MM.1S (cell line): ENCODE data around the gene SUSD3.

Source experiments
- DNase-seq: peaks from one replicate; pipeline ENCODE4 v3.0.0-alpha.2; 2015
- H2AFZ ChIP-seq: fragments of 300-600 bp; sonication (generic); 2 replicates; pipeline ENCODE4 v1.6.0; 2016; ENCODE audit warnings: antibody characterized with exemption, low read length
- H3F3A ChIP-seq: fragments of 300-600 bp; sonication (generic); 2 replicates; pipeline ENCODE4 v1.6.1; 2016; ENCODE audit warnings: mild to moderate bottlenecking, antibody characterized with exemption, low read length, moderate library complexity, mixed read lengths; ENCODE audit not compliant: insufficient read depth
- H3K27ac ChIP-seq: fragments of 300-600 bp; sonication (generic); 2 replicates; pipeline ENCODE4 v1.5.1; 2016; ENCODE audit warnings: mild to moderate bottlenecking, low read length
- H3K27me3 ChIP-seq: fragments of 300-600 bp; sonication (generic); replicated peaks from 2 replicates; pipeline ENCODE4 v1.6.0; 2016; ENCODE audit warnings: low read length; ENCODE audit not compliant: insufficient read depth
- H3K36me3 ChIP-seq: fragments of 300-600 bp; sonication (generic); replicated peaks from 2 replicates; pipeline ENCODE4 v1.6.1; 2016; ENCODE audit warnings: mild to moderate bottlenecking, low read length, mixed read lengths; ENCODE audit not compliant: insufficient read depth
- H3K4me1 ChIP-seq: fragments of 300-600 bp; sonication (generic); 2 replicates; pipeline ENCODE4 v1.6.1; 2016; ENCODE audit warnings: low read length, mixed read lengths
- H3K4me2 ChIP-seq: fragments of 300-600 bp; sonication (generic); 2 replicates; pipeline ENCODE4 v1.6.0; 2016; ENCODE audit warnings: low read depth, low read length
- H3K4me3 ChIP-seq: fragments of 300-600 bp; sonication (generic); 2 replicates; pipeline ENCODE4 v1.5.1; 2016; ENCODE audit warnings: low read length, mixed read lengths
- H3K79me2 ChIP-seq: fragments of 300-600 bp; sonication (generic); 2 replicates; pipeline ENCODE4 v1.6.1; 2016; ENCODE audit warnings: mixed run types, low read length, mixed read lengths
- H3K9ac ChIP-seq: fragments of 300-600 bp; sonication (generic); 2 replicates; pipeline ENCODE4 v1.6.1; 2016; ENCODE audit warnings: low read length, mixed read lengths
- H3K9me2 ChIP-seq: fragments of 300-600 bp; sonication (generic); replicated peaks from 2 replicates; pipeline ENCODE4 v1.6.1; 2016; ENCODE audit warnings: mild to moderate bottlenecking, low read length, mixed read lengths; ENCODE audit not compliant: insufficient read depth
- H3K9me3 ChIP-seq: fragments of 300-600 bp; sonication (generic); replicated peaks from 2 replicates; pipeline ENCODE4 v1.6.1; 2016; ENCODE audit warnings: mild to moderate bottlenecking, low read length, mixed read lengths; ENCODE audit not compliant: insufficient read depth
- H4K20me1 ChIP-seq: fragments of 300-600 bp; sonication (generic); 2 replicates; pipeline ENCODE4 v1.6.1; 2016; ENCODE audit warnings: mild to moderate bottlenecking, low read length, moderate library complexity, mixed read lengths; ENCODE audit not compliant: insufficient read depth
- CTCF ChIP-seq: fragments of 300-600 bp; sonication (generic); IDR thresholded peaks from 2 replicates; pipeline ENCODE4 v1.5.1; 2016; ENCODE audit warnings: antibody characterized with exemption, low read length, mixed read lengths
- EZH2 ChIP-seq: fragments of 300-600 bp; sonication (generic); optimal IDR thresholded peaks from 2 replicates; pipeline ENCODE3; 2017; ENCODE audit warnings: low read depth, mild to moderate bottlenecking, antibody characterized with exemption, low read length, mixed read lengths
- EZH2phosphoT487 ChIP-seq: fragments of 300-600 bp; sonication (generic); IDR thresholded peaks from 2 replicates; pipeline ENCODE4 v1.6.1; 2018; ENCODE audit warnings: antibody characterized with exemption, low read length

Gene SUSD3

GRCh38 chr9:93010704-93011103, 47.8 kb upstream of the SUSD3 start:
- Histone ChIP-seq H3K27ac (no peak overlapping the region), H3K79me2 (no peaks in the 10 kb centered on the region), H3K9ac (no peak overlapping the region), H3K4me3 (no peak overlapping the region), H3K4me2 (no peak overlapping the region), H3K4me1 (no peaks in the 10 kb centered on the region), H3F3A (no peaks in the 10 kb centered on the region), H3K9me3 (no peaks in the 10 kb centered on the region), H2AFZ (no peak overlapping the region), H3K27me3 (no peaks in the 10 kb centered on the region), H3K36me3 (no peaks in the 10 kb centered on the region), H4K20me1 (no peaks in the 10 kb centered on the region), H3K9me2 (no peaks in the 10 kb centered on the region)
- TF ChIP-seq EZH2phosphoT487 (no peak), EZH2 (no peak), CTCF (no peak)
- no peak for DNase-seq

GRCh38 chr9:93011114-93011513, 47.4 kb upstream of the SUSD3 start:
- Histone ChIP-seq H3K79me2 (no peaks in the 10 kb centered on the region), H3K4me1 (no peaks in the 10 kb centered on the region), H3K27me3 (no peaks in the 10 kb centered on the region), H3K9me2 (no peaks in the 10 kb centered on the region), H3K4me2 (no peak overlapping the region), H3K36me3 (no peaks in the 10 kb centered on the region), H4K20me1 (no peaks in the 10 kb centered on the region), H3K9ac (no peak overlapping the region), H3F3A (no peaks in the 10 kb centered on the region), H2AFZ (no peak overlapping the region), H3K4me3 (no peak overlapping the region), H3K27ac (no peak overlapping the region), H3K9me3 (no peaks in the 10 kb centered on the region)
- TF ChIP-seq EZH2 (no peak), CTCF (no peak), EZH2phosphoT487 (no peak)
- no peak for DNase-seq

- no peak for DNase-seq
- TF ChIP-seq CTCF (no peak), EZH2phosphoT487 (no peak), EZH2 (no peak)
These were observed 45.3 kb upstream of the SUSD3 start for GRCh38 chr9:93012963-93013855.

More at GRCh38 chr9:93012963-93013855, 45.3 kb upstream of the SUSD3 start:
- Histone ChIP-seq H3K4me3 (no peak overlapping the region), H3K4me2 (no peak overlapping the region), H3K27ac (no peak overlapping the region), H3K36me3 (no peaks in the 10 kb centered on the region), H3K27me3 (no peaks in the 10 kb centered on the region), H3F3A (no peaks in the 10 kb centered on the region), H4K20me1 (no peaks in the 10 kb centered on the region), H3K4me1 (no peaks in the 10 kb centered on the region), H2AFZ (no peak overlapping the region), H3K9me3 (no peaks in the 10 kb centered on the region), H3K79me2 (no peaks in the 10 kb centered on the region), H3K9me2 (no peaks in the 10 kb centered on the region), H3K9ac (no peak overlapping the region)
